Neural cell (in vitro differentiated cells): Measurements from ENCODE around the gene SMAD2. TPM values are rescaled to one million over a fixed set of nuclear protein-coding genes. Genes with fewer than 3 reads are reported as not detected.
"Not testable (repeated sequence)": the region's sequence is repeated elsewhere in the genome, so short reads cannot be mapped to it uniquely, and the experiment has no call there.

Experiments used
- H2AFZ ChIP-seq: fragments of 200-600, 300-800 bp; sonication (generic), shearing (Covaris generic); 2 replicates; pipeline ENCODE4 v1.6.0; 2014; ENCODE audit warnings: low read depth, mild to moderate bottlenecking, antibody characterized with exemption, low read length, moderate library complexity
- H3F3A ChIP-seq: fragments of 200-600 bp; shearing (Covaris generic); 2 replicates; pipeline ENCODE4 v1.6.1; 2016; ENCODE audit warnings: mild to moderate bottlenecking, moderate library complexity, mixed read lengths, antibody characterized with exemption, low read length; ENCODE audit not compliant: insufficient read depth, poor library complexity, severe bottlenecking
- H3K27ac ChIP-seq: fragments of 200-600, 300-800 bp; sonication (generic), shearing (Covaris generic); 2 replicates; pipeline ENCODE4 v1.5.1; 2014; ENCODE audit warnings: mild to moderate bottlenecking, low read length, moderate library complexity
- H3K27me3 ChIP-seq: fragments of 300-800, 200-600 bp; sonication (generic), shearing (Covaris generic); 2 replicates; pipeline ENCODE4 v1.6.0; 2014; ENCODE audit warnings: mild to moderate bottlenecking, low read depth, low read length, moderate library complexity; ENCODE audit not compliant: insufficient read depth
- H3K36me3 ChIP-seq: fragments of 300-800, 200-600 bp; sonication (generic), shearing (Covaris generic); 2 replicates; pipeline ENCODE4 v1.5.1; 2014; ENCODE audit warnings: mild to moderate bottlenecking, antibody characterized with exemption, low read length, moderate library complexity; ENCODE audit not compliant: insufficient read depth
- H3K4me2 ChIP-seq: fragments of 300-800, 200-600 bp; sonication (generic), shearing (Covaris generic); 2 replicates; pipeline ENCODE4 v1.6.0; 2014; ENCODE audit warnings: mild to moderate bottlenecking, low read length
- H3K4me3 ChIP-seq: fragments of 300-800, 200-600 bp; sonication (generic), shearing (Covaris generic); 2 replicates; pipeline ENCODE4 v1.5.1; 2014; ENCODE audit warnings: mild to moderate bottlenecking, low read length, moderate library complexity
- H3K79me2 ChIP-seq: fragments of 200-600 bp; shearing (Covaris generic); replicated peaks from 2 replicates; pipeline ENCODE4 v1.6.0; 2014; ENCODE audit warnings: mild to moderate bottlenecking, low read length, moderate library complexity; ENCODE audit not compliant: insufficient read depth
- H3K9ac ChIP-seq: fragments of 300-800, 200-600 bp; sonication (generic), shearing (Covaris generic); 2 replicates; pipeline ENCODE4 v1.6.1; 2016; ENCODE audit warnings: mild to moderate bottlenecking, low read length, mixed read lengths
- H3K9me2 ChIP-seq: fragments of 200-600 bp; shearing (Covaris generic); 2 replicates; pipeline ENCODE4 v1.6.1; 2016; ENCODE audit warnings: mild to moderate bottlenecking, low read length, mixed read lengths; ENCODE audit not compliant: insufficient read depth
- H3K9me3 ChIP-seq: fragments of 200-600, 300-800 bp; sonication (generic), shearing (Covaris generic); 2 replicates; pipeline ENCODE4 v1.6.1; 2016; ENCODE audit warnings: mild to moderate bottlenecking, mixed run types, low read length, moderate library complexity, mixed read lengths
- H4K20me1 ChIP-seq: fragments of 200-600 bp; shearing (Covaris generic); 2 replicates; pipeline ENCODE4 v1.6.1; 2016; ENCODE audit warnings: mild to moderate bottlenecking, mixed run types; ENCODE audit not compliant: insufficient read depth
- CTCF ChIP-seq: fragments of 450-650 bp; IDR thresholded peaks from 2 replicates; pipeline ENCODE4 v1.5.1; 2014; ENCODE audit warnings: antibody characterized with exemption, mild to moderate bottlenecking, moderate library complexity; ENCODE audit not compliant: poor library complexity, severe bottlenecking
- EP300 ChIP-seq: fragments of 450-650 bp; conservative IDR thresholded peaks from 2 replicates; pipeline ENCODE4 v1.6.1; 2014; ENCODE audit warnings: antibody characterized with exemption, mild to moderate bottlenecking, moderate library complexity; ENCODE audit not compliant: poor library complexity, severe bottlenecking
- EZH2 ChIP-seq: fragments of 200-600, 300-800 bp; shearing (Covaris generic), sonication (generic); IDR thresholded peaks from 2 replicates; pipeline ENCODE4 v1.6.1; 2014; ENCODE audit warnings: antibody characterized with exemption, low read length, borderline replicate concordance, mild to moderate bottlenecking; ENCODE audit not compliant: insufficient read depth, poor library complexity, severe bottlenecking
- MXI1 ChIP-seq: fragments of 450-650 bp; conservative IDR thresholded peaks from 2 replicates; pipeline ENCODE4 v1.6.1; 2014; ENCODE audit warnings: antibody characterized with exemption, mild to moderate bottlenecking; ENCODE audit not compliant: poor library complexity, severe bottlenecking
- RAD21 ChIP-seq: fragments of 450-650 bp; conservative IDR thresholded peaks from 2 replicates; pipeline ENCODE4 v1.6.1; 2014; ENCODE audit warnings: antibody characterized with exemption, mild to moderate bottlenecking, moderate library complexity
- SMC3 ChIP-seq: fragments of 450-650 bp; conservative IDR thresholded peaks from 2 replicates; pipeline ENCODE4 v1.6.1; 2014; ENCODE audit warnings: antibody characterized with exemption, mild to moderate bottlenecking, moderate library complexity; ENCODE audit not compliant: poor library complexity
- TAF1 ChIP-seq: IDR thresholded peaks from 2 replicates; pipeline ENCODE4 v1.6.1; 2012; ENCODE audit warnings: low read depth
- polyA plus RNA-seq: library from polyadenylated mRNA; depleted of rRNA; stranded (reverse); fragments of >200 nt; gene quantifications from 2 replicates; pipeline ENCODE4 v1.2.3, GENCODE V29; 2014

SMAD2 gene
- polyA plus RNA-seq, 1 donor from 2014 or later = 64.7 TPM

DNA sequence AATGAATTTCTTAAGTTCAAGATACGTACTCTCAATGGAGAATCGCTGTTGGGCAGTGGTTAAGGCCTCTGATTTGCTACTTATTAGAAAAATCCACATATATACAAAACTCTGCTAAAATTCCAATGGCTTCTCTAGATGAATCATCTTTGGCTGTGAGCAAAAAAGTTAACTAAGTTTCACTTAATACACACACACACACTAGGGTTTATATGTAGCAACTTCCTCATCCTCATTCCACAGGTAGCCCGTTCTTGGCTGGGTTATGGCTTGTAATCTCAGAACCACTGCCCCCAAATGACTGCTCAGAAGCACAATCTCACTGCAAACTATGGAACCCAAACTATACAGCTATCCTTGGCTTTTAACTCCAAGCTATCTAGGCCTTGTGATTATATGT, 99.7 kb downstream of the SMAD2 start:
- no peaks in the 10 kb centered on the region for H3K79me2 ChIP-seq
- no peak overlapping the region for H2AFZ ChIP-seq
- H3K9ac ChIP-seq = no peak overlapping the region
- no peaks in the 10 kb centered on the region for H3K9me3 ChIP-seq
- H3K27ac ChIP-seq = no peak overlapping the region
- no peak for TF ChIP-seq EP300
- no peak for TF ChIP-seq RAD21
- TF ChIP-seq TAF1 = no peak
- TF ChIP-seq CTCF = no peak
- no peak for TF ChIP-seq SMC3
- no peak for TF ChIP-seq MXI1
- H3K9me2 ChIP-seq = no peaks in the 10 kb centered on the region
- no peak overlapping the region for H3K4me3 ChIP-seq
- H3K4me2 ChIP-seq = no peak overlapping the region
- H3K27me3 ChIP-seq = no peaks in the 10 kb centered on the region
- H3F3A ChIP-seq = no peaks in the 10 kb centered on the region
- H4K20me1 ChIP-seq = no peaks in the 10 kb centered on the region
- H3K36me3 ChIP-seq = no peaks in the 10 kb centered on the region

GRCh38 chr18:47829831-47830230, 100.6 kb downstream of the SMAD2 start:
- H3K9ac ChIP-seq = no peak overlapping the region
- H3K9me2 ChIP-seq = no peaks in the 10 kb centered on the region
- no peak overlapping the region for H3K27ac ChIP-seq
- no peak overlapping the region for H2AFZ ChIP-seq
- H3F3A ChIP-seq = no peaks in the 10 kb centered on the region
- H3K4me3 ChIP-seq = no peak overlapping the region
- H3K9me3 ChIP-seq = no peaks in the 10 kb centered on the region
- H4K20me1 ChIP-seq = no peaks in the 10 kb centered on the region
- no peaks in the 10 kb centered on the region for H3K27me3 ChIP-seq
- TF ChIP-seq RAD21 (no peak), EZH2 (no peak)
- H3K4me2 ChIP-seq = no peak overlapping the region
- no peaks in the 10 kb centered on the region for H3K36me3 ChIP-seq
- H3K79me2 ChIP-seq = no peaks in the 10 kb centered on the region

- H3K9me3 ChIP-seq, H2AFZ ChIP-seq, H3K9me2 ChIP-seq, H3K27me3 ChIP-seq, H3K4me3 ChIP-seq, H3K4me2 ChIP-seq, H4K20me1 ChIP-seq, H3K36me3 ChIP-seq, H3K27ac ChIP-seq, H3K79me2 ChIP-seq, H3F3A ChIP-seq, H3K9ac ChIP-seq: not testable (repeated sequence)
Measured at GRCh38 chr18:47828031-47828430, 102.4 kb downstream of the SMAD2 start.
